ENCODE measurements around the gene PAPSS1. TPM values are rescaled to one million over a fixed set of nuclear protein-coding genes. Genes with fewer than 3 reads are reported as not detected.

The PAPSS1 gene
- total and polyA plus RNA-seq, 2 donors from 2014 or later: 28.1 to 47.7 TPM

DNA sequence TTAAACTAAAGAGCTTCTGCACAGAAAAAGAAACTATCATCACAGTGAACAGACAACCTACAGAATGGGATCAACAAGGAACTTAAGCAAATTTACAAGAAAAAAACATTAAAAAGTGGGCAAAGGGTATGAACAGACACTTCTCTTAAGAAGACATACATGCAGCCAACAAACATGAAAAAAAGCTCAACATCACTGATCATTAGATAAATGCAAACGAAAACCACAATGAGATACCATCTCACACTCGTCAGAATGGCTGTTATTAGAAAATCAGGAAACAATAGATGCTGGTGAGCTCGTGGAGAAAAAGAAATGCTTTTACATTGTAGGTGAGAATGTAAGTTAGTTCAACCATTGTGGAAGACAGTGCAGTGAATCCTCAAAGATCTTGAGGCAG is 27.8 kb downstream of the PAPSS1 start:
- no peak for DNase-seq
- intact Hi-C loops (cut with DNase I): no loop called here
- H3K27ac ChIP-seq (ENCODE audit: low read depth in 2 of 2, low read length in 2 of 2): no peak overlapping the region
- H3K27me3 ChIP-seq (ENCODE audit: control insufficient read depth, insufficient read depth, low read length): no peaks in the 10 kb centered on the region
- FAIRE-seq: no peak
- H3K9ac ChIP-seq (ENCODE audit: low read length in 3 of 3): no peak overlapping the region
- TF ChIP-seq, protein P1, sequence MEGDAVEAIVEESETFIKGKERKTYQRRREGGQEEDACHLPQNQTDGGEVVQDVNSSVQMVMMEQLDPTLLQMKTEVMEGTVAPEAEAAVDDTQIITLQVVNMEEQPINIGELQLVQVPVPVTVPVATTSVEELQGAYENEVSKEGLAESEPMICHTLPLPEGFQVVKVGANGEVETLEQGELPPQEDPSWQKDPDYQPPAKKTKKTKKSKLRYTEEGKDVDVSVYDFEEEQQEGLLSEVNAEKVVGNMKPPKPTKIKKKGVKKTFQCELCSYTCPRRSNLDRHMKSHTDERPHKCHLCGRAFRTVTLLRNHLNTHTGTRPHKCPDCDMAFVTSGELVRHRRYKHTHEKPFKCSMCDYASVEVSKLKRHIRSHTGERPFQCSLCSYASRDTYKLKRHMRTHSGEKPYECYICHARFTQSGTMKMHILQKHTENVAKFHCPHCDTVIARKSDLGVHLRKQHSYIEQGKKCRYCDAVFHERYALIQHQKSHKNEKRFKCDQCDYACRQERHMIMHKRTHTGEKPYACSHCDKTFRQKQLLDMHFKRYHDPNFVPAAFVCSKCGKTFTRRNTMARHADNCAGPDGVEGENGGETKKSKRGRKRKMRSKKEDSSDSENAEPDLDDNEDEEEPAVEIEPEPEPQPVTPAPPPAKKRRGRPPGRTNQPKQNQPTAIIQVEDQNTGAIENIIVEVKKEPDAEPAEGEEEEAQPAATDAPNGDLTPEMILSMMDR (IDR thresholded peaks at IDR 0.05; ENCODE audit: borderline replicate concordance, extremely low read depth, insufficient read depth): no peak
- no peak overlapping the region for H3K4me3 ChIP-seq (ENCODE audit: low read length in 3 of 3)
- H3K4me1 ChIP-seq (ENCODE audit: control insufficient read depth in 2 of 3, insufficient read depth in 2 of 3, low read depth in 1 of 3, low read length in 3 of 3): no peaks in the 10 kb centered on the region
- peaks cover 0 to 9% (median 5%) of the 10 kb centered on the region in 3 donors for H3K36me3 ChIP-seq (ENCODE audit: control insufficient read depth in 2 of 3, insufficient read depth in 3 of 3, low read length in 3 of 3)
- H3K9me3 ChIP-seq (ENCODE audit: control insufficient read depth in 2 of 3, insufficient read depth in 1 of 3, low read length in 3 of 3): peaks cover 0 to 1% (median 0%) of the 10 kb centered on the region in 3 donors

DNA sequence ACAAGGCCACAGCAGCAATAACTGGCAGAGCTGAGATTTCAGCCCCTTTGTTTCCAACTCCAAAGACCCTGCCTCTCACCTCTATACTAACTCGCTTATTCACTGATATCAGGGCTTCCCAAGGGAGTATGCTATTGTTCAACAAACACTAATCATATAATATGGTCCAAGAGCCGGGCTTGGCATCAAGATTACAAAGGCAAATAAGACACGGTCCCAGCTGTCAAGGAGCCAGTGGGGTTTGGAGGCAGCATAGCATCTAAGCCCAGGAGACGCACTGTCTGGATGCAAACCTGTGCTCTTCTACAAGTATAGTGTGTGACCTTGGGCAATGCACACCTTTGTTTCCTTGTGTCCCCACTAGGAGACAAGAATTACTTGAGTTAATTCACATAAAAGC is 28.7 kb downstream of the PAPSS1 start:
- Histone ChIP-seq H3K9ac (ENCODE audit: low read length in 3 of 3) (no peak overlapping the region), H3K9me3 (ENCODE audit: control insufficient read depth in 2 of 3, insufficient read depth in 1 of 3, low read length in 3 of 3) (peaks cover 0 to 1% (median 0%) of the 10 kb centered on the region in 3 donors), H3K4me3 (ENCODE audit: low read length in 3 of 3) (no peak overlapping the region), H3K4me1 (ENCODE audit: control insufficient read depth in 2 of 3, insufficient read depth in 2 of 3, low read depth in 1 of 3, low read length in 3 of 3) (no peaks in the 10 kb centered on the region), H3K27ac (ENCODE audit: low read depth in 2 of 2, low read length in 2 of 2) (no peak overlapping the region), H3K27me3 (ENCODE audit: control insufficient read depth, insufficient read depth, low read length) (no peaks in the 10 kb centered on the region), H3K36me3 (ENCODE audit: control insufficient read depth in 2 of 3, insufficient read depth in 3 of 3, low read length in 3 of 3) (peaks cover 0 to 11% (median 7%) of the 10 kb centered on the region in 3 donors)
- TF ChIP-seq, protein P1 (IDR thresholded peaks at IDR 0.05; ENCODE audit: borderline replicate concordance, extremely low read depth, insufficient read depth): no peak
- intact Hi-C loops (cut with DNase I): no loop called here
- FAIRE-seq (no peak), DNase-seq (no peak)

DNA sequence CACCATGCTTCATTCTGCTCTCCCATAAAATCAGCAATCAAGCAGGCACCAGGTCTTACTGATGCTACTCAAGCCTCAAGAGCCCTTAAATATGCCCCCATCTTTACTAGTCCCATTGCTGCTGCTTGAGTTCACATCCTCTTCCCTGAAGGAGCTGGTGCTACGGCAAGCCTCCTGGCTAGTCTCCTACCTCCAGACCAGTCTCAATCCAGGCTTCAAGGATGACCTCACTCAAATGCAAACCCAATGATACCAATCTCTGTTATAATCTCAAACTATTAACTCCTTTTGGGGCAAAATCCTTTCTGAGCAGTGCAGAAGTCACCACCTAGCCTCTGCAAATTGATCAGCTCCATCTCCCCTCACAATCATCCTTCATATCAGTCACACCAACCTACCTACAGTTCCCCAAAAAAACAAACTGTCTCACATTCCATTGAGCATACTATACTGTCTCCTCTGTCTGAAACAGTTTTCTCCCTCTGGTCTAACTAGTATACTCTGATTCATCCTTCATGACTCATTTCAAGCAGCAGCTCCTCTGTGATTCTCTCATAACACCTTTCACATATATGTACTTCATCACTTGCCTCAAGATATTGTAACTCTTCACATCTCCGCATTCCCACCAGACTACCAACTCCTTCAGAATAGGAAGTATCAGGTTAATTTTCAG is 30.0 kb downstream of the PAPSS1 start:
- H3K9ac ChIP-seq (ENCODE audit: low read length in 3 of 3): no peak overlapping the region
- TF ChIP-seq, protein P1 (IDR thresholded peaks at IDR 0.05; ENCODE audit: borderline replicate concordance, extremely low read depth, insufficient read depth): no peak
- intact Hi-C loops (cut with DNase I): no loop called here
- H3K27ac ChIP-seq (ENCODE audit: low read depth in 2 of 2, low read length in 2 of 2): no peak overlapping the region
- H3K27me3 ChIP-seq (ENCODE audit: control insufficient read depth, insufficient read depth, low read length): no peaks in the 10 kb centered on the region
- H3K36me3 ChIP-seq (ENCODE audit: control insufficient read depth in 2 of 3, insufficient read depth in 3 of 3, low read length in 3 of 3): peaks cover 4 to 10% (median 8%) of the 10 kb centered on the region in 3 donors
- no peak overlapping the region for H3K4me3 ChIP-seq (ENCODE audit: low read length in 3 of 3)
- no peaks in the 10 kb centered on the region for H3K9me3 ChIP-seq (ENCODE audit: control insufficient read depth in 2 of 3, insufficient read depth in 1 of 3, low read length in 3 of 3)
- H3K4me1 ChIP-seq (ENCODE audit: control insufficient read depth in 2 of 3, insufficient read depth in 2 of 3, low read depth in 1 of 3, low read length in 3 of 3): no peaks in the 10 kb centered on the region
- no peak for FAIRE-seq
- DNase-seq: no peak

Measured in kidney (tissue), 14 donors.